Stimulated activated CD8-positive, alpha-beta memory T cell treated with anti-CD3 and anti-CD28 coated beads, Interleukin-2, amount 100 ng/mL, for 48 hours (primary cell): Measurements from ENCODE around the gene VPREB1.
"Not testable (repeated sequence)": the region's sequence is repeated elsewhere in the genome, so short reads cannot be mapped to it uniquely, and the experiment has no call there.

Experiments
- DNase-seq, 2 donors: peaks; one replicate each; pipeline ENCODE4 v3.0.0-alpha.2; 2020; ENCODE audit warnings: low read depth in 2 of 2

VPREB1 gene

DNA sequence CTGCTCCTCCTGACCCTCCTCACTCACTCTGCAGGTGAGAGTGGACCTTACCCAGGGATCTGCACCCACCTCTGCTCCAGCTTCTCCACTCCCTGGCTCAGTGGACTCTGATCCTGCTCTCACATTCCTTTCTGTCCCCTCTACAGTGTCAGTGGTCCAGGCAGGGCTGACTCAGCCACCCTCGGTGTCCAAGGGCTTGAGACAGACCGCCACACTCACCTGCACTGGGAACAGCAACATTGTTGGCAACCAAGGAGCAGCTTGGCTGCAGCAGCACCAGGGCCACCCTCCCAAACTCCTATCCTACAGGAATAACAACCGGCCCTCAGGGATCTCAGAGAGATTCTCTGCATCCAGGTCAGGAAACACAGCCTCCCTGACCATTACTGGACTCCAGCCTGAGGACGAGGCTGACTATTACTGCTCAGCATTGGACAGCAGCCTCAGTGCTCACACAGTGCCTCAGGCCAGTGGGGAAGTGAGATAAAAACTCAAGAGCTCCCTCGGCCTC is 29.7 kb upstream of the VPREB1 start:
- DNase-seq, result no peak

DNA sequence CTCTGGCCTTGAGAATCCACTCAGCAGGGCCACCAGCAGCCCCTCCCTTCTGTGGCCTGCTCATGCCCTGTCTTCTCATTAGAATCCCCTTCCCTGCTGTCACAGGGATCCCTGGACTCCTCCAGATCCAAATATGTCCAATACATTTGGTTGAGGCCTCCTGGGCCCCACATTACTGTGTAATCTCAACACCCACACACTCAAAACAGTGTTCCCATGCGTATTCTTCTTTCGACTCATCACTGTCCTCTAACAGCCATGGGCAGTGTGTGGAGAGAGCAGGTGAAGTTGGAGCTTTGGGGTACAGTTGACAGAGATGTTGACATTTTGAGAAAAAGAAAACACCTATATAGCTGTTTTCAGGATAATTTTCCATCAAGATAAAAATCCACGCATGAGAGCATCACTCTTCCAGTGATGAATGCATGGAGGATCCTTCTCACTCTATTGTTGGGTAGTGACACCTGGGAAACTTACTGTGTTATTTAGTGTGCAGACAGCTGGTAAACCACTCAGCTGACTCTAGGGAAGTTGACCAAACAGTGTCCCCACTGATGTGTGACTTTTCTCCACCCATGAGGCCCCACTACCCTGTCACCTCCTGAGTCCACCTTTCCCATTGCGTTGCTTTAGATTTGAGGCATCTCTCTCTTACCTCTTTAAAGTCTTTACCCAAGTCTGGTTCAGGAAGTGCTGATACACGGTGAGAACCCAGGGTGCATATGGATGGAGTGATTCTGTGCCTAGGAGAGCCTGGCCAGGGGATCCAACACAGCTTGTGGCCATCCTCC is 28.7 kb upstream of the VPREB1 start:
- no peak for DNase-seq

DNA sequence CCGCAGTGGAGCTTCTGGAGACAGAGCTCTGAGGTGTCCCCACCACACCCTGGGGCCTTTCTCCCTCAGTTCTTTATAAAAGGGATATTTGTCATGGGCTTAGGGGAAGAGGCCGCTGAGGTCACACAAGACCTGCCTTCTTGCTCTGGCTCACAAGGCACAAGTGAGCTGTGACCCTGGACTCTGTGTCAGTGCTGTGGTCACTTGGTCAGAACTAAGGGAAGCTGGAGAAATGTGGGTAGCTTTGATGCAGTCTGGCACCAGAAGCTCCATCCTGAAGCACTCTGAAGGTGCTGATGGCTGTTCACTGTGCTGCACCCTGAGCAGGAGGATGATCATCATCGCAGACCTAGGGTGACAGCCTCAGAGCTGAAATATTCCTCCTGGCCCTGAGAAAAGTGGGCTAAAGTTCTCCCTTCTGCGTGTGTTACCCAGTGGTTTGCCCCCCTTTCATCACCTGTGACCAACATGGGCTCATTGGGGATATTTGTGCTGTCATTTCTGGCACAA is 28.1 kb upstream of the VPREB1 start:
- no peak for DNase-seq

DNA sequence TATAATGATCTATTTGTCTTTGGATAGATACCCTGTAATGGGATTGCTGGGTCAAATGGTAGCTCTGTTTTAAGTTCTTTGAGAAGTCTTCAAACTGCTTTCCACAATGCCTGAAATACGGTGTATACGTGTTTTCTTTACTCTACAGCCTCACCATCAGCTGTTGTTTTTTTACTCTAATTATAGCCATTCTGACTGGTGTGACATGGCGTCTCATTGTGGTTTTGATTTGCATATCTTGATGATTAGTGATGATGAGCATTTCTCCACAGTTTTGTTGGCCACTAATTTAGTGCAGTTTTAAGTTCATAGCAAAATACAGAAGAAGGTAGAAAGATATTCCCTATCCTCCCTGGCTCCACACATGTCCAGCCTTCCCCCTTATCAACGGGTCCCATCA is 26.3 kb upstream of the VPREB1 start:
- no peak for DNase-seq

DNA sequence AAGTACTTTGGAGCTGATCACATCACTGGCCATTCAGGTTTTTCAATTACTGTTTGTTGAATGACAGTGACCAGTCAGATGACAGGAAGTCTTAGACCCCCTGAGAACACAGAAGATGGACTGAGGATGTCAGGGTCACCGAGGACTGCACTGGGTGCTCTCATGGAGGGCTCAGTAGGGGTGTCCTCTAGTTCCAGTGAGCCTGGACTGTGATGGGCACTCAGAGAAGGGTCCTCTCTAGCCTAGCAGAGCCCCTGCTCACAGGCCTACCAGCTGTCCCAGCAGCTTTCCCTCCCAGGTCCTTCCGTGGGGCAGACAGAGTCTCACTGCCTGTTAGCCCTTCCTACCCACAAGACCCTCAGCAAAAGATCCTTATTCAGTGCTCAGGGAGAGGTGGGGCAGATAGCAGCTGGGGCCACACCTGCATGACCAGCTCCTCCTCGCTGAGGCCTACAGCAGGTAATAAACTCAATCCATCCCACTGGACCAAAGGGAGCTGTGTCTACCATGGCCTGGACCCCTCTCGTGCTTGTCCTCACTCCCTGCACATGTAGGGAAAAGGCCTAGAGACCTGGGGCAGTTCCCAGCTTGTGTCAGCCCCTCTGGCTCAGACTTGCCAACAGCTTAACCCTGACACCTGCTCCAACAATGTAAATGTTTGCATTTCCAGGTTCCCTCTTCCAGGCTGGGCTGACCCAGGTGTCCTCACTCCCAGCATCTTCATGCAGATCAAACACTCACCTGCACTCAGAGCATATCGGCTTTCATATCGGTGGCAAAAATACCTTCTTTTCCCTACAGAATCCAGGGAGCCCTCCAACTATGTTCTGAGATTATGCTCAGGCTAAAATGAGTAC is 25.2 kb upstream of the VPREB1 start:
- no peak for DNase-seq

DNA sequence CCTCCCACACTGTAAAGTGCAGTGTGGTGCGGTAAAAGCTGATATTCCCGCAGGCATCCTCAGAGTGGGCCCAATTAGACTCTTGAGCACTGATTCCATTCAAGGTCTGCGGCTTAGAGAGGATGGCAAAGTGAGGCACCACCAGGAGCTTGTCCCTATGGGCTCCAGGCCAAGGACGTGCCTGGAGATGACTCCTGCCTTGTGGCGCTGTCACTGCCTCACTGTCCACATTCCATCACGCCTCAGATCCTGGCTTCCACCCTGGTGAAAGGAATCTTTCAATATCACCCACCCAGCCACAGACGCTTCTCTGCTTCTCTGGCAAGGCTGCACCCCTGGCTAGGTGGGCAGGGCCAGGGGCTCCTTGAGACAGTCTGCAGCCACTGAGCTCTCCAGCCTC is 23.5 kb upstream of the VPREB1 start:
- DNase-seq, result not testable (repeated sequence)

DNA sequence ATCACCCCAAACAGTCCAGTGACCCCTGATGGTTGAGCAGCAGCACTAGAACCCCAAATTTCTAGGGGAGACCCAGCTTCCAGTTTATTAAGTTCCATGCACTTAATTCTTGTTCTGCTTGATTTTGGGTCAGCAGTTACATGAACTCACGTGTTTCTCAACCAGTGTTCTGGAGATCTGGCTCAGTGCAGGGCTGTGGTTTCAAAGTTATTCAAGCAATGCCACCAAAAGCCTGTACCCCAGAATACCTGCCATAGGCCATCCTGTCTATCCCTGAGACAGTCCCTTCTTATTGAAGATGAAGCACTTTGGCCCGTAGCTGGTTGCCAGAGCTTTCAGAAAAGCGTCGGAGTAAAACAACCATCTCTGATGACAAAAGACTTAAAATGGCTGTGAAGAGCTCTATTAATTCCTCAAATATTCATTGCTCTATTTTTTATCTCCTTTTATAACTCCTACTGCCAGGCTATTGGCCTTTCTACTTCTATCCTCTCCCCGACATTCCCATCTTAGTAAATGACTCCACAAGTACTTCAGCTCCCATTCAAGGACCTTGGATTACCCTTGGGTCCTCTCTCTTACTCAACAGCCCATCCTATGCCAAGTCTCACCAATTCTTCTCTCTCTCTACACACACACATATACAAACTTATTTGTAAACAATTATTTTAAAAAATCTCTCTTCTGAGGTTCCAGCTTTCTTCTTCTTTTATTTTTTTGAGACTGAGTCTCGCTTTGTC is 18.0 kb upstream of the VPREB1 start:
- DNase-seq, result no peak

DNA sequence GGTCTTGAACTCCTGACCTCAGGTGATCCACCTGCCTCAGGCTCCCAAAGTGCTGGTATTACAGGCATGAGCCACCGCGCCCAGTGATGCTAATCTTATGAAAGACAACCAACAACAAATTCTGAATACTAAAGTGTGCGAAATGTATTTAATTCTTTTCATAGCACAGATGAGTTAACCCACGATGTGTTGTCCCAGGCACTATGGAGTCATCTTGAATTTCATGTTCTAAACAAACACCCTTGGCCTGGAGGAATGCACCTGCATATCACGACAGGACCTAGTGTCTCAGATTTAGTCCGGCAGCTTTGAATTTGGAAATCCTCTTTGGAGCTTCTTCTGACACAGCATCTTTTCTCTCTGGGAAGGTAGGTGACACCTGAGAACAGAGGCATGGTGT is 16.2 kb upstream of the VPREB1 start:
- no peak for DNase-seq

DNA sequence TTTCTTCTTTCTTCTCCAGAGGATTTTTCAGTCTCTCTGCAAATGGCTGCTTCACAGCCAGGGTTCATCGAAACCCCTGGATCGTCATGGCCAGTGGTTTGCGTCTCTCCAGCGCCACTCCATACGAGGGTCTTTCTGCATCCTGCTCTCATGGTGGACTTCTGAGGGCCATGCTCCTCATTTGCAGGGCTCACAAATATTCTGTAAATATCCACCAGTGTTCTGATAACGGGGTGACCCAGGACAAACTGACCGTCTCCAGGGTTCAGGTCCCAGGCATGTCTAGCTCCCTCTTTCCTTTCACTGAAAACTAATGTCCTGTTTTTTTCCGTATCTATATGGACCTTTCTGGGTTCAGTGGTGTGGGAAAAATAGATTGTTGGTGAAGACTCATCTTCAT is 15.7 kb upstream of the VPREB1 start:
- no peak for DNase-seq

DNA sequence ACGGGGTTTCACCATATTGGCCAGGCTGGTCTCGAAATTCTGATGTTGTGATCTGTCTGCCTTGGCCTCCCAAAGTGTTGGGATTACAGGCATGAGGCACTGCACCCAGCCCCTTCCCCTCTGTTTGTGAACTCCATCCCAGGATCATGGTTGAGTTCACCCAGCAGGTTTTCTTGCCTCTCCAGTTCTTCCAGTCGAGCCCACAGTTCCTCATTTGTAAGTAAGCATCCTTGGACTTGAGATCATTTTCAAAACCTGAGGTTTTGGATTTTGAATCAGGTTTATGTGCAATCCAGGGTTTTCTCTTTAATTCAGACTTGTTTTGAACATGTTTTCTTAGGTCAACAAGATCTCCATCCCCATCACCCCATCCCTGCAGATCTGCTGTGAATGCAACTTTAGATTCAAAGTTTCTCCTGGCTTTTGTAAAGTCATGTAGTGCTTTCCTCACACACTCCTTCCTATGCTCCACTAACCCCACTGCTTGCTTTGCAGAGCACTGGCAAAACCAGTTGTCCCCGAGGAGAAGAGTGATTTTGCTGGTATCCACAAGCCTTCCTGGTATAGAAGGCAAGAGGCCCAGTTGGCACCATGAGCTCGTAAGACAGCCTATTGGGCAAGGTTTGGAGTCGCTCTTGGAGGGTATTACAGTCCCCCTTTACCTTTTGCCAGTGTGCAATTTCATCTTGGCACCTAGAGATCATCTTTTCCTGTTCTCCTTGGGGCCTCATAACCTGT is 14.7 kb upstream of the VPREB1 start:
- DNase-seq, result no peak

DNA sequence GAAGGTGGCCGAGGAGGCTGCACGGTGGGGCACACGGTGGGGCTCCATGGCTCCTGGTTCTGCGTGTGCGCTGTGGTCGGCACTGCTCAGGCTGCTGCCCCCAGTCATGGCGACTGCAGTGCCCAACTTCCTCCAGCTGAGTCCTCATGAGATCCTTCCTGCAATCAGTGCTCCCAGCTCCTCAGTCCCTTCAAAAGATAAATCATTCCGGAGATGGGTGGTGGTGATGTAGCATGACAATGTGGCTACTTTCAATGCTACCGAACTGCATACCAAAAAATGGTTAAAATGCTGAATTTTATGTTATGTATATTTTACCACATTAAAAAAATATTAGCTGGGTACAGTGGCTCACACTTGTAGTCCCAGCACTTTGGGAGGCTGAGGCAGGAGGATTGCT is 14.1 kb upstream of the VPREB1 start:
- DNase-seq, result no peak

DNA sequence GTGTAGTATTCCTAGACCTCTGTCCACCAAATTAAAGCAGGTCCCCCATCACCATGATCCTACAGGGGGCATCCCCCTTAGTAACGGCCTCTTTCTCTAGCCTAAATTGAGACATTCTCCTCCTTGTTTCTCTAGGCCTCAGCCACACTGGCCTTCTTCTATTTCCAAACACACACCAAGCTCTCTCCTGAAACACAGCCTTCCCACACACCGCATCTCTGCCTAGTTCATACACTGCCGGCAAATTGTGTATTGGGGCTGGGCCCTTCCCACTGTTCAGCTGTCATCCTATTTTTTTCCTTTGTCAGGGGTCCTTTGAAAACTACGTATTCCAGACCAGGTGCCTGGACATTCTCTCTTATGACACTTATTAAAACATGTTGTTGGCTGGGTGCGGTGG is 11.5 kb upstream of the VPREB1 start:
- DNase-seq, result no peak

DNA sequence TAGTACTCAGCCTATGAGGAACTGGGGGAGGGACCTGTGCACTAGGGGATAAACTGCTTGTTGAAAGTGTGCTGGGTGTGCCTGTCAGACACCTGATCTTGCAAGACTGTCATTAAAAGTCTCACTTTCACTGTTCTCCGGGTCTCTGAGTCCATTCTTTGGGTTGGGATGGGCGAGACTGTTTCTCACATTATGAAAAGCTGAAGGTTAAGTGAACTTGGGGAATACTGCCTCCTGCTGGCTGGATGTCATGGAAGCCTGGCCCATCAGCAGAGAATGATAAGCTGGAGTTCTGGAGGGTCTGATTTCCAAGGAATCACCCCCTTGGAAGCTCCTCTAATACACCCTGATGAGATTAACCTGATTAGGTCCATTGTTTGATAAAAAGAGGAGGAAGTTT is 9.0 kb upstream of the VPREB1 start:
- DNase-seq, result peak; percentile 27 to 43

DNA sequence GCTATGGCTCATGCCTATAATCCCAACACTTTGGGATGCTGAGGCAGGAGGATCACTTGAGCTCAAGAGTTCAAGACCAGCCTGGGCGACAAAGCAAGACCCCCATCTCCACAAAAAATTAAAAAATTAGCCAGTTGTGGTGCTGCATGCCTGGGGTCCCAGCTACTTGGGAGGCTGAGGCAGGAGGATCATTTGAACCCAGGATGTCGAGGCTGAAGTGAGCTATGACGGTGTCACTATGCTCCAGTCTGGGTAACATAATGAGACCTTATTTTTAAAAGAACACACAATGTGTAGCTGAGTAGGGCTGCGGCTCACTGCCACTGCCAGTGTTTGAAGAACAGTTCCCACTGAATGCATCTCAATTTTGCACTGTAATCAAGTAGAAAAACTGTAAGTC is 7.1 kb upstream of the VPREB1 start:
- DNase-seq, result no peak

DNA sequence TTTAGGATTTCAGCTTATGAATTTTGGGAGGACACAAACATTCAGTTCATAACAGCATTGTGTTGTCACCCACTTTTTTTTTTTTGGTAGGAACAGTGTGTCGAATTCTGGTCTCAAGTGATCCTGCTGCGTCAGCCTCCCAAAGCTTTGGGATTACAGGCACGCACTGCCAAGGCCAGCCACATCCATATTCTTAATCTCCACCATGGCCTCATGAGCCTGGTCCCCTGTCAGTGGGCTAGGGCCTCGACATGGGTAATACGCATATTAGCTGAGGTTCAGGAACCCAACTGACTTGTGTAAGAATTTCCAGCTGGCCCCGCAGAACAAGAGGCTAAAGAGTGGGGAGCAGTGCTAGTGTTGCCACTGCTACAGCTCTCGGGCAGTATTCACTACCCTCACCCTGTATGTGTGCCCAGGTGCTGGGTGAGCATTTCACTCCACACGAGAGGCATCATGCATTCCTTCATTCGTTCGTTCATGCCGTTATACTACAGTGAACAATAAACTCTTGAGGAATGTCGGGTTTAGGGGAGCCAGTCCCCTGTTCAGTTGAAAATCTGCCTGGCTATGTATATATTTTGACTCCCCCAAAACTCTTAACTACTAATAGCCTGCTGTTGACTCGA is 5.2 kb upstream of the VPREB1 start:
- DNase-seq, result no peak

DNA sequence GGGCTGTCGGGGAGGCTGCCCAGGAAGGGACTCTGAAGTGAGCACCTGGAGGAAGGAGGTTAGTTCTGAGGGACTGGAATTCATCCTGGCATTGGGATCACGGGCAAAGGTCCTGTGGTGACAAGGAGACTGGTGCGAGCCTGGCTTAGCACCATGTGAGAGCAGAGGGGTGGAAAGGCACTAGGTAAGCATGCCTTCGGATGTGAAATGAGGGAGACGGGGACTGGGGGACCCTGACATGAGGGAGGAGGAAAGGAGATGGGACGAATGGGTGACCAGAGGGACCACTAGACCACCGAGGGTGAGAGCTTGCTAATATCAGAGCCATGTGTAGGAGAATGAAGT is 3.1 kb upstream of the VPREB1 start:
- no peak for DNase-seq

DNA sequence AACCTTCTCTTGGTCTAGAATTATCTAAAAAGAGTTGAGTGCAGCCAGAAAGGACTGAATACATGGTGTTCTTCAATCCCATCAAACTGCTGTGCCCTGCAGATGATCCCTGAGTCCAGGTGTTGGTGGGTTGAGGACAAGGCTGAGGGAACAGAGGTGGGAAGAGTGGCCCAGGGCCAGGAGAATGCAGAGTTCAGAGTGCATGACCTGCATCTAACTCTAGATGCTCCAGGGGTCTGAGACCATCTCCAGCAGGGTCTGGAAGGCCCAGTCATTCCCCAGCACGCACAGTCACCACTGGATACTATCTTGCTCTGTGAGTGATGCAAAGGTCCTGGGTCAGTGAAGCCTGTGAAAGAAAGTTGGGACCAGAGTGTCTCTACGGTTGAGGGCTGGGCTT is 2.1 kb upstream of the VPREB1 start:
- no peak for DNase-seq

DNA sequence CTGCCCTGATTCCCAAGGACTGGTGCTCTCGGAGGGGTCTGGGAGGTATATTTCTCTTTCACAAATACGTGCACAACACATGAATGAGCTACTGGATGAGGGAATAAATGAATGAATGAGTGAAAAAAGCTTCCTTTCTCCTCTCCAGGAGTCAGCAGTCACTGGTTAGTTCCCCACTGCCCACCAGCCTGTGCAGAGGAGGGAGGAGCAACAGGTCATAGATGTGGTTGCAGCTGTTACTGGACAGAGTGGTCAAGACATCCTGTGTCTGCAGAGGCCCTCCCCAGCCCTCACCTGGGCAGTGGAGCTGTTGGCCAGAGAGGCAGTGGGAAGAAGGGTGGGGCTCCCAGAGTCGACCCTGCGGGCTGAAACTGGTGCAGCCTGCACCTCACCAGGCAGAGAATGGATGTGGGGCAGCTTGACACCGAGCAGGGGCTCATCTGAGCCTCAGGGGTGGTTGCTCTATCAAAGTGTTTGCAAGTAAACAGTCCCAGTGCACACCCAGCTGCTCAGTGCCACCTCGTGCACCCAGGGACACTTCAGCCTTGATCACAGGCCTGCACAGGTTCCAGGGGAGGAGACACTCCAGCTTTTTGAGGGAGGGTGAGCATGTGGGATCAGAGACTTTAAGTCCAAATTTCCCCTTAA is 1.4 kb upstream of the VPREB1 start:
- no peak for DNase-seq

DNA sequence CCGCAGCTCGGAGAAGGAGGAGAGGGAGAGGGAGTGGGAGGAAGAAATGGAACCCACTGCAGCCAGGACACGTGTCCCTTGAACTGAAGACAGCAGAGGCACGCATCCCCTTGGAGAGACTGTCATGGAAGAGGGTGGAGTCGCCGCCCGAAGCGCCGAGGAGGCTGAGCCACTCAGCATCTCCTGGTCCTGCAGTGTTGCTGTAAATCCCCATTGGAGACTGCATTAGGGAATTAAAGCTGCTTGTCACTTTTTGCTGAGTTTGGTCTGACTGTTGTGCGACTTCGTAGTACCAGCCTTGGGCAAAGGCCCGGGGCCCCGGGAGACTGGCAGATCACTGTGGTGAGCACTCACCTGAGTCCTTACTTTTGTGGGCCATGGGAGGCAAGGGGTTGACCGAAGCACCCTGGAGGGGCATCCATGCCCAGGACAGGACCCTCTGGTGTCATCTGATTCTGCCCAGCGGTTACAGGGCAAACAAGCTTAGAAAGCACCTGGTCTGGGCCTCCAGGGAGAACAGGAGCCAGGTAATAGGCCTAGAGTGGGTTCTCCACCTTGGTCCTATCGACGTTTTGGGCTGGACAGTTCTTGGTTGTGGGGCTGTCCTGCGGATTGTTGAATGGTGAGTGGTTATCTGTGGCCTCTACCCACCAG is 797 bp downstream of the VPREB1 start:
- no peak for DNase-seq

DNA sequence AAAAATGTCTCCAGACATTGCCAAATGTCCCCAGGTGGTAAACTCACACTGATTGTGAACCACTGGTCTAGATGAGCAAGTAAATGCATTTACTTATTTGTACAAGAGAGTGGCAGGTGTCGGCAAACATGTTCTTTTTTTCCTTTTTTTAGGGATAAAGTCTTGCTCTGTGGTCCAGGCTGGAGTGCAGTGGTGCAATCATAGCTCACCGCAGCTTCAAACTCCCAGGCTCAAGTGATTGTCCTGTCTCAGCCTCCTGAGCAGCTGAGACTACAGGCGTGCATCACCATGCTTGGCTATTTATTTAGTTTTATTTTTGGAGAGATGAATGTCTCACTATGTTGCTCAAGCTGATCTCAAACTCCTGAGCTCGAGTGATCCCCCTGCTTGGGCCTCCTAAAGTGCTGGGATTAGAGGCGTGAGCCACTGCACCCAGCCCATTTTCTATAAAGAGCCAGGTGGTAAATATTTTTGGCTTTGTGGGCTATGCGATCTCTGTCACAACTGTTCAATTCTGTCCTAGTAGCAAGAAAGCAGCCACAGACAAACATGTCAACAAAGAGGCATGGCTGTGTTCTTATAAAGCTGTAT is 1.4 kb downstream of the VPREB1 start:
- DNase-seq, result no peak
